Vagina (tissue), 2 donors: ENCODE results near the gene ZP2.

Source experiments
- CTCF ChIP-seq, 3 experiments: fragments of 450-650 bp in 2 of 3; fragments of 200-600 bp in 1 of 3; sonication (generic) in 1 of 3; IDR thresholded peaks; one replicate each; pipeline ENCODE4 v1.5.1; 2017 to 2019; ENCODE audit warnings: antibody characterized with exemption in 3 of 3, mild to moderate bottlenecking in 2 of 3, moderate library complexity in 2 of 3
- POLR2A ChIP-seq, 2 donors: fragments of 450-650 bp; IDR thresholded peaks; one replicate each; pipeline ENCODE4 v1.6.1; 2017; ENCODE audit warnings: antibody characterized with exemption in 2 of 2, mild to moderate bottlenecking in 2 of 2, moderate library complexity in 2 of 2
- POLR2AphosphoS5 ChIP-seq, 2 donors: sonication (generic); formaldehyde crosslinking; IDR thresholded peaks; one replicate each; pipeline ENCODE4 v1.9.0; 2017; ENCODE audit warnings: antibody characterized with exemption in 2 of 2, mild to moderate bottlenecking in 2 of 2, low read depth in 1 of 2; ENCODE audit not compliant: insufficient read depth in 1 of 2

GRCh38 chr16:21236831-21237230, 25.5 kb upstream of the ZP2 start:
- TF ChIP-seq CTCF (IDR thresholded peaks at IDR 0.05) (no peak), POLR2A (IDR thresholded peaks at IDR 0.05) (no peak), POLR2AphosphoS5 (IDR thresholded peaks at IDR 0.05; ENCODE audit: insufficient read depth in 1 of 2, low read depth in 1 of 2) (no peak)
